SU-DHL-6 (cell line): ENCODE measurements around the gene STARD8.
"Not testable (repeated sequence)": the region's sequence is repeated elsewhere in the genome, so short reads cannot be mapped to it uniquely, and the experiment has no call there.

Experiments
- H2AFZ ChIP-seq: fragments of 200-600 bp; sonication (generic); 2 replicates; pipeline ENCODE4 v1.6.1; 2014; ENCODE audit warnings: low read depth, mild to moderate bottlenecking, moderate library complexity, mixed read lengths, antibody characterized with exemption, low read length; ENCODE audit not compliant: severe bottlenecking
- H3F3A ChIP-seq: fragments of 200-600 bp; shearing (Covaris generic); 2 replicates; pipeline ENCODE4 v1.6.0; 2016; ENCODE audit warnings: antibody characterized with exemption, mild to moderate bottlenecking; ENCODE audit not compliant: insufficient read depth
- H3K27ac ChIP-seq: fragments of 200-600 bp; sonication (generic); 2 replicates; pipeline ENCODE4 v1.5.1; 2016; ENCODE audit warnings: low read depth, mild to moderate bottlenecking, low read length, moderate library complexity, mixed read lengths
- H3K27me3 ChIP-seq: fragments of 200-600 bp; sonication (generic), shearing (Covaris generic); 2 replicates; pipeline ENCODE4 v1.6.0; 2014; ENCODE audit warnings: mild to moderate bottlenecking, low read length
- H3K36me3 ChIP-seq: fragments of 200-600 bp; sonication (generic); 2 replicates; pipeline ENCODE4 v1.6.1; 2014; ENCODE audit warnings: mild to moderate bottlenecking, low read length, mixed read lengths
- H3K4me2 ChIP-seq: fragments of 300-600, 200-600 bp; shearing (Covaris generic), sonication (generic); 2 replicates; pipeline ENCODE4 v1.6.0; 2014; ENCODE audit warnings: low read length, low read depth, mild to moderate bottlenecking; ENCODE audit not compliant: poor library complexity, severe bottlenecking
- H3K4me3 ChIP-seq: fragments of 200-600 bp; sonication (generic); 2 replicates; pipeline ENCODE4 v1.5.1; 2014; ENCODE audit warnings: antibody characterized with exemption, low read length, mild to moderate bottlenecking, mixed read lengths; ENCODE audit not compliant: insufficient read depth, poor library complexity, severe bottlenecking
- H3K79me2 ChIP-seq: fragments of 200-600 bp; sonication (generic); 2 replicates; pipeline ENCODE4 v1.6.1; 2014; ENCODE audit warnings: mild to moderate bottlenecking, low read length, moderate library complexity; ENCODE audit not compliant: insufficient read depth
- H3K9ac ChIP-seq: fragments of 200-600 bp; sonication (generic); 2 replicates; pipeline ENCODE4 v1.7.0; 2014; ENCODE audit warnings: mild to moderate bottlenecking, low read length
- H3K9me2 ChIP-seq: fragments of 200-600 bp; sonication (generic); replicated peaks from 2 replicates; pipeline ENCODE4 v1.6.1; 2014; ENCODE audit warnings: low read length; ENCODE audit not compliant: insufficient read depth
- H3K9me3 ChIP-seq: fragments of 200-600 bp; sonication (generic); 2 replicates; pipeline ENCODE4 v1.6.1; 2014; ENCODE audit warnings: low read length, mixed read lengths; ENCODE audit not compliant: insufficient read depth
- H4K20me1 ChIP-seq: fragments of 200-600 bp; sonication (generic); 2 replicates; pipeline ENCODE4 v1.6.1; 2014; ENCODE audit warnings: low read depth, mild to moderate bottlenecking, antibody characterized with exemption, low read length, moderate library complexity, mixed read lengths
- EZH2phosphoT487 ChIP-seq: fragments of 200-600 bp; sonication (generic), shearing (Covaris generic); conservative IDR thresholded peaks from 2 replicates; pipeline ENCODE4 v1.6.1; 2018; ENCODE audit warnings: mild to moderate bottlenecking, antibody characterized with exemption, low read length, moderate library complexity, mixed read lengths
- TF ChIP-seq, protein P1 (sequence below): fragments of 200-600 bp; sonication (generic); IDR thresholded peaks from one replicate; pipeline ENCODE4 v1.5.1; 2017; ENCODE audit warnings: antibody characterized with exemption, mild to moderate bottlenecking, low read length, moderate library complexity; ENCODE audit not compliant: insufficient read depth, poor library complexity, severe bottlenecking

STARD8 gene

DNA sequence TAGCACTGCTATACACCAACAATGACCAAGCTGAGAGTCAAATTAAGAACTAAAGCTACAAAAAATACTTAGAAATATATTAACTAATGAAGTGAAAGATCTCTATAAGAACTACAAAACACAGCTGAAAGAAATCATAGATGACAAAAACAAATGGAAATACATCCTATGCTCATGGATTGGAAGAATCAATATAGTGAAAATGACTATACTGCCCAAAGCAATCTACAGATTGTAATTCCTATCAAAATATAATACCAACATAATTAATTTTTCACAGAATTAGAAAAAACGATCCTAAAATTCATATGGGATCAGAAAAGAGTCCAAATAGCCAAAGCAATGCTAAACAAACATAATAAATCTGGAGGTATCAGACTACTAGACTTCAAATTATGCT is 87.8 kb downstream of the STARD8 start:
- TF ChIP-seq EZH2phosphoT487, result no peak
- TF ChIP-seq, protein P1, sequence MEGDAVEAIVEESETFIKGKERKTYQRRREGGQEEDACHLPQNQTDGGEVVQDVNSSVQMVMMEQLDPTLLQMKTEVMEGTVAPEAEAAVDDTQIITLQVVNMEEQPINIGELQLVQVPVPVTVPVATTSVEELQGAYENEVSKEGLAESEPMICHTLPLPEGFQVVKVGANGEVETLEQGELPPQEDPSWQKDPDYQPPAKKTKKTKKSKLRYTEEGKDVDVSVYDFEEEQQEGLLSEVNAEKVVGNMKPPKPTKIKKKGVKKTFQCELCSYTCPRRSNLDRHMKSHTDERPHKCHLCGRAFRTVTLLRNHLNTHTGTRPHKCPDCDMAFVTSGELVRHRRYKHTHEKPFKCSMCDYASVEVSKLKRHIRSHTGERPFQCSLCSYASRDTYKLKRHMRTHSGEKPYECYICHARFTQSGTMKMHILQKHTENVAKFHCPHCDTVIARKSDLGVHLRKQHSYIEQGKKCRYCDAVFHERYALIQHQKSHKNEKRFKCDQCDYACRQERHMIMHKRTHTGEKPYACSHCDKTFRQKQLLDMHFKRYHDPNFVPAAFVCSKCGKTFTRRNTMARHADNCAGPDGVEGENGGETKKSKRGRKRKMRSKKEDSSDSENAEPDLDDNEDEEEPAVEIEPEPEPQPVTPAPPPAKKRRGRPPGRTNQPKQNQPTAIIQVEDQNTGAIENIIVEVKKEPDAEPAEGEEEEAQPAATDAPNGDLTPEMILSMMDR, result no peak
- H3K9me3 ChIP-seq, result no peaks in the 10 kb centered on the region
- H3K4me2 ChIP-seq, result no peak overlapping the region

DNA sequence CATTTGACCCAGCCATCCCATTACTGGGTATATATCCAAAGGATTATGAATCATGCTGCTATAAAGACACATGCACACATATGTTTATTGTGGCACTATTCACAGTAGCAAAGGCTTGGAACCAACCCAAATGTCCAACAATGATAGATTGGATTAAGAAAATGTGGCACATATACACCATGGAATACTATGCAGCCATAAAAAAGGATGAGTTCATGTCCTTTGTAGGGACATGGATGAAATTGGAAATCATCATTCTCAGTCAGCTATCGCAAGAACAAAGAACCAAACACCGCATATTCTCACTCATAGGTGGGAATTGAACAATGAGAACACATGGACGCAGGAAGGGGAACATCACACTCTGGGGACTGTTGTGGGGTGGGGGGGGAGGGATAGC is 94.4 kb downstream of the STARD8 start:
- not testable (repeated sequence) for H3K9me2 ChIP-seq, H3K9ac ChIP-seq, H3K4me2 ChIP-seq, H3K9me3 ChIP-seq, H4K20me1 ChIP-seq, H3F3A ChIP-seq, H3K27me3 ChIP-seq, H2AFZ ChIP-seq, H3K36me3 ChIP-seq, H3K27ac ChIP-seq, H3K79me2 ChIP-seq, H3K4me3 ChIP-seq

More for the DNA sequence above, 87.8 kb downstream of the STARD8 start:
- Histone ChIP-seq H3K27ac (no peak overlapping the region), H4K20me1 (no peaks in the 10 kb centered on the region), H2AFZ (no peak overlapping the region), H3K4me3 (no peak overlapping the region), H3F3A (no peaks in the 10 kb centered on the region), H3K9ac (no peak overlapping the region), H3K79me2 (no peaks in the 10 kb centered on the region), H3K9me2 (no peaks in the 10 kb centered on the region), H3K36me3 (no peaks in the 10 kb centered on the region), H3K27me3 (no peaks in the 10 kb centered on the region)

DNA sequence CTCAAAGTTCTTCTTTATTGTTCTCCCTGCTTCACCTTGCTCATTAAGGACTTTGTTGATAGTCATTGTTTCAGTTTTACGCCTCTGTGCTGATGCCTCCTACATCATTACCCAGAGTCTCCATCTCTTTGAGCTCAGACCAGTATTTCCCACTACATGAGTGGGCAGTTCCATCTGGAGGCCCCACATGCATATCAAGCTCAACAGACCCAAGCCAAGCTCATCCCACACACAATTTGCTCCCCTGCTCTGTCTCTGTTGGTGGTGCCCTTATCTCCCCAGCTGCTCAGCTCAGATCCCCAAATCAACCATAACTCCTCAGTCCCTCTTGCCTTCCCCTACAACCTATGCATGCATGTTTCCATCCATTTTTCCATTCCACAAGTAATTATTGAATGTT is 96.3 kb downstream of the STARD8 start:
- no peak overlapping the region for H2AFZ ChIP-seq
- H3K9me3 ChIP-seq, result no peaks in the 10 kb centered on the region
- no peak overlapping the region for H3K4me3 ChIP-seq
- no peak overlapping the region for H3K9ac ChIP-seq
- no peaks in the 10 kb centered on the region for H3K36me3 ChIP-seq
- TF ChIP-seq EZH2phosphoT487, result no peak
- TF ChIP-seq, protein P1, result no peak
- no peaks in the 10 kb centered on the region for H3K9me2 ChIP-seq
- no peaks in the 10 kb centered on the region for H4K20me1 ChIP-seq
- no peaks in the 10 kb centered on the region for H3F3A ChIP-seq
- H3K27ac ChIP-seq, result no peak overlapping the region
- H3K27me3 ChIP-seq, result no peaks in the 10 kb centered on the region
- H3K4me2 ChIP-seq, result no peak overlapping the region
- no peaks in the 10 kb centered on the region for H3K79me2 ChIP-seq

GRCh38 chrX:68746988-68747387 is 99.5 kb downstream of the STARD8 start:
- H3K4me3 ChIP-seq, result no peak overlapping the region
- TF ChIP-seq EZH2phosphoT487, result no peak
- TF ChIP-seq, protein P1, result no peak
- H3K9me2 ChIP-seq, result no peaks in the 10 kb centered on the region
- H3F3A ChIP-seq, result no peaks in the 10 kb centered on the region
- no peak overlapping the region for H3K4me2 ChIP-seq
- no peaks in the 10 kb centered on the region for H3K79me2 ChIP-seq
- H3K9ac ChIP-seq, result no peak overlapping the region
- H3K27me3 ChIP-seq, result no peaks in the 10 kb centered on the region
- H2AFZ ChIP-seq, result no peak overlapping the region
- H4K20me1 ChIP-seq, result no peaks in the 10 kb centered on the region
- no peaks in the 10 kb centered on the region for H3K9me3 ChIP-seq
- H3K36me3 ChIP-seq, result no peaks in the 10 kb centered on the region
- no peak overlapping the region for H3K27ac ChIP-seq
